Measurements from ENCODE around the gene EDDM3A.

EDDM3A gene

DNA sequence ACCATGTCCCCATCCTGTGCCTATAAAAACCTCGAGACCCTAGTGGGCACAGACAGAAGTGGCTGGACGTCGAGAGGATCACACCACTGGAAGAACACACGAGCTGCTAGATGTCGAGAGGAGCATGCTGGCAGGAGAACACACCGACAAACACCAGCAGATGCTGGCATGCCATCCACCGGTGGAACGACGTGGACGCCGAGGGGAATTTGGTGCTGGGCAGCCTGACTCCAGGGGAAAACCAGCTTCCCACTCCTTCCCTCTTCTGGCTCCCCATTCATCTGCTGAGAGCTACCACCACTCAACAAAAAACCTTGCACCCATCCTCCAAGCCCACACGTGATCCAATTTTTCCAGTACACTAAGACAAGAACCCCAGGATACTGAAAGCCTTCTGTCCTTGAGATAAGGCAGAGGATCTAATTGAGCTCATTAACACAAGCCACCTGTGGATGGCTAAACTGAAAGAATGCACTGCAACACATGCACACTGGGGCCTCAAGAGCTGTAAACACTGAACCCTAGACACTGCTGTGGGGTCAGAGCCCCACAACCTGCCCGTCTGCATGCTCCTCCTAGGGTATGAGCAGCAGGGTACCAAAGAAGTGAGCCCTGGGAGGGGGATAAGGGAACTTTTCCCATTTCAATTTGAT lies 44.9 kb downstream of the EDDM3A start:
- no peak for DNase-seq

GRCh38 chr14:20791187-20791586 lies 45.5 kb downstream of the EDDM3A start:
- no peak for DNase-seq

DNA sequence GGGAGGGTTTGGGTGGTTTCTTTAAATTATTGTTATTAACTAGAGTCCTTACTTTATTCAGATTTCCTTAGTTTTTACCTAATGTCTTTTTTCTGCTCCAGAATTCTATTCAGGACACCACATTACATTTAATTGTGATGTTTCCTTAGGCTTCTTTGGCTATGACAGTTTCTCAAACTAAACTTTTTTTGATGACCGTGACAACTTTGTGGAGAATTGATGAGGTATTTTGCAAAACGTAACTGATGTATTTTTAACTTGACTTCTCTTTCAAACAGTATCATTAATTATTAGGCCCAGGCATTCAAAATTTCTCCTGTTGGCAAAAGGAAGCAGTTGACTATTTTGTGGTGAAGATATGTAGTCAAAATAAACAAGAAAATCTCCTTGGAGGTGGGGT lies 45.9 kb downstream of the EDDM3A start:
- no peak for DNase-seq

GRCh38 chr14:20792556-20792955 lies 46.9 kb downstream of the EDDM3A start:
- DNase-seq: no peak

DNA sequence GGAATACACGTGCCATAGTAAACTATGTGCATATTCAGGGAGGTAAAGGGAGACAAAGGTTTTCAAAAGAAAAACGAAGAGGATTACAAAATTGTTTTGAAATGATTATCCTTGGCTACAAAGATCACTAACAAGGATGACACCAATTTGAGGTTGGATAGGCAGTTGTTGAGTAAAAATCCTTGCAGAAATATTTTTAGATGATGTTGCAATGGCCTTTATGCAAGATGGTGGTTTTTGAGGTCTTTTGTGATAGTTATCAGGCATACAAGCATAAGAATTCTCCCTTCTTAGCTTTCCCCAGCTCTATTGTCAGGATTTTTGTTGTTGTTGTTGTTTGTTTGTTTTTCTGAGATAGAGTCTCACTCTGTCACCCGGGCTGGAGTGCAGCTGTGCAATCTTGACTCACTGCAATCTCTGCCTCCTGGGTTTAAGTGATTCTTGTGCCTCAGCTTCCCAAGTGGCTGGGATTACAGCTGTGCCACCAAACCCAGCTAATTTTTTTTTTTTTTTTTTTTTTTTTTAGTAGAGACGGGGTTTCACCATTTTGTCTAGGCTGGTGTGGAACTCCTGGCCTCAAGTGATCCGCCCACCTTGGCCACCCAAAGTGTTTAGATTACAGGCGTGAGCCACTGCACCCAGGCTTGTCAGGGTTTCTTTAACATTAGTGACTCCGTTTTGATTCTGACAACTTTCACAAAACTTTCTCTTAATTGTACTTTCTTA lies 49.1 kb downstream of the EDDM3A start:
- no peak for DNase-seq

DNA sequence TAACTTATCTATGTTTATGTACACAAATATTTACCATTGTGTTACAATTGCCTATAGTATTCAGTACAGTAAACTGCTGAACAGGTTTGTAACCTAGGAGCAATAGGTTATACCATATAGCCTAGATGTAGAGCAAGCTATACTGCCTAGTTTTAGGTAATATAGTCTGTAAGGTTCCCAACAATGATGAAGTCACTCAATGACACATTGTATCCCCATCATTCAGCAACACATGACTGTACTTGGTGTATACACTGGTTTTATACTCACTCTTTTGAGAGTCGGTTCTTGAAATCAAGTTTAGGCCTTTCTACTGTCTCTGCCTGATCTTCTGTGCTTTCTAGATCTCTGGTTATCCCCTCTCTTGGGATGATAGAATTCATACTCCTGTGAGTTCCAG lies 51.5 kb downstream of the EDDM3A start:
- no peak for DNase-seq

All from activated CD4-positive, alpha-beta T cell treated with anti-CD3 and anti-CD28 coated beads for 1 hour (primary cell).